HCT116 (cell line): ENCODE data around the gene MOB2. TPM values are rescaled to one million over a fixed set of nuclear protein-coding genes. Genes with fewer than 3 reads are reported as not detected.

Experiments used
- ATAC-seq: fragments of 200-7000 bp; cut with Tn5 transposase; 2 replicates; pipeline ENCODE4 v1.9.1; 2020; ENCODE audit warnings: mild to moderate bottlenecking, moderate library complexity
- BruUV-seq: library from RNA; stranded (reverse); fragments of 400-500 nt; replicated peaks from 2 replicates; lab custom pipeline; 2021; lab: Mats Ljungman, UMichigan
- CTCF ChIA-PET: fragments of 300-600 bp; sonication (Branson Sonifier 250); formaldehyde crosslinking; loops from one replicate; lab custom pipeline; 2021; ENCODE audit warnings: antibody characterized with exemption; lab: Charles Lee
- POLR2A ChIA-PET: fragments of 300-600, 350-600 bp; sonication (Branson Sonifier 250); formaldehyde crosslinking; loops from one replicate; lab custom pipeline; 2021; ENCODE audit warnings: antibody characterized with exemption; lab: Charles Lee
- RAD21 ChIA-PET, 2 experiments: fragments of 300-600 bp; sonication (Branson Sonifier 250); formaldehyde crosslinking; loops; one replicate each; lab custom pipeline; 2023; ENCODE audit warnings: low total read pairs in 2 of 2; ENCODE audit not compliant: uncharacterized antibody in 2 of 2, unreplicated experiment in 2 of 2, low non-redundant PET in 1 of 2; lab: Charles Lee
- DNase-seq: peaks from one replicate; pipeline ENCODE4 v3.0.0-alpha.2; 2010; ENCODE audit warnings: low read depth, low spot score
- H2AFZ ChIP-seq: fragments of 200-600 bp; shearing (Covaris generic), sonication (generic); 2 replicates; pipeline ENCODE4 v1.6.1; 2017; ENCODE audit warnings: low read depth, mixed run types, mixed read lengths, antibody characterized with exemption, low read length; ENCODE audit not compliant: poor library complexity, severe bottlenecking
- H3K27ac ChIP-seq: 2 replicates; pipeline ENCODE4 v1.5.1; 2012; ENCODE audit warnings: low read depth, low read length
- H3K27me3 ChIP-seq: fragments of 200-600 bp; sonication (generic); 2 replicates; pipeline ENCODE4 v1.6.1; 2016; ENCODE audit warnings: mixed run types, low read length, mixed read lengths; ENCODE audit not compliant: insufficient read depth
- H3K36me3 ChIP-seq, 2 experiments: fragments of 200-500 bp in 1 of 2; fragments of 200-600 bp in 1 of 2; sonication (Bioruptor generic) in 1 of 2; sonication (generic) in 1 of 2; 2 replicates each; pipeline versions ENCODE4 v1.5.1 to v1.6.1; 2014 to 2016; ENCODE audit warnings: low read length in 2 of 2, inconsistent platforms in 1 of 2, mixed read lengths in 1 of 2, mixed run types in 1 of 2; ENCODE audit not compliant: insufficient read depth in 2 of 2, control insufficient read depth in 1 of 2
- H3K4me1 ChIP-seq, 2 experiments: fragments of 200-600 bp in 1 of 2; sonication (generic) in 1 of 2; 2 replicates each; pipeline versions ENCODE4 v1.5.1 to v1.6.1; 2012 to 2017; ENCODE audit warnings: low read length in 2 of 2, inconsistent platforms in 1 of 2, mild to moderate bottlenecking in 1 of 2, mixed read lengths in 1 of 2, mixed run types in 1 of 2, moderate library complexity in 1 of 2; ENCODE audit not compliant: insufficient read depth in 2 of 2, control insufficient read depth in 1 of 2
- H3K4me2 ChIP-seq: fragments of 200-600 bp; sonication (generic); 2 replicates; pipeline ENCODE4 v1.6.1; 2017; ENCODE audit warnings: mixed run types, low read length, mixed read lengths
- H3K4me3 ChIP-seq, 2 experiments: fragments of 200-600 bp in 1 of 2; sonication (generic) in 1 of 2; replicated peaks in 1 of 2; 2 replicates each; pipeline ENCODE4 v1.5.1; 2011 to 2016; ENCODE audit warnings: low read length in 2 of 2, control low read depth in 1 of 2, low read depth in 1 of 2, mild to moderate bottlenecking in 1 of 2, mixed read lengths in 1 of 2, mixed run types in 1 of 2
- H3K79me2 ChIP-seq: fragments of 200-600 bp; sonication (generic); 2 replicates; pipeline ENCODE4 v1.6.1; 2017; ENCODE audit warnings: mild to moderate bottlenecking, mixed run types, low read length, moderate library complexity, mixed read lengths; ENCODE audit not compliant: insufficient read depth
- H3K9ac ChIP-seq: fragments of 200-600 bp; sonication (generic); 2 replicates; pipeline ENCODE4 v1.6.1; 2016; ENCODE audit warnings: low read length, mixed read lengths
- H3K9me2 ChIP-seq: fragments of 200-600 bp; sonication (generic), shearing (Covaris generic); 2 replicates; pipeline ENCODE4 v1.6.1; 2017; ENCODE audit warnings: mixed run types, mild to moderate bottlenecking, moderate library complexity; ENCODE audit not compliant: insufficient read depth
- H3K9me3 ChIP-seq, 2 experiments: fragments of 200-500 bp in 1 of 2; fragments of 200-600 bp in 1 of 2; sonication (Bioruptor generic) in 1 of 2; sonication (generic) in 1 of 2; 2 replicates each; pipeline ENCODE4 v1.6.1; 2014 to 2017; ENCODE audit warnings: low read length in 2 of 2, mixed read lengths in 2 of 2, inconsistent platforms in 1 of 2, low read depth in 1 of 2, mild to moderate bottlenecking in 1 of 2, mixed run types in 1 of 2, moderate library complexity in 1 of 2; ENCODE audit not compliant: control insufficient read depth in 1 of 2, insufficient read depth in 1 of 2
- H4K20me1 ChIP-seq: fragments of 200-600 bp; sonication (generic), shearing (Covaris generic); 2 replicates; pipeline ENCODE4 v1.6.1; 2017; ENCODE audit warnings: mixed run types, mild to moderate bottlenecking, moderate library complexity; ENCODE audit not compliant: insufficient read depth
- CEBPB ChIP-seq: IDR thresholded peaks from 2 replicates; pipeline ENCODE4 v1.6.1; 2012; ENCODE audit warnings: low read depth
- EGR1 ChIP-seq: IDR thresholded peaks from 2 replicates; pipeline ENCODE4 v1.6.1; 2012; ENCODE audit warnings: low read depth
- ELF1 ChIP-seq: IDR thresholded peaks from 2 replicates; pipeline ENCODE4 v1.6.1; 2012; ENCODE audit warnings: low read depth, borderline replicate concordance
- EZH2 ChIP-seq: fragments of 200-600 bp; sonication (generic); IDR thresholded peaks from 2 replicates; pipeline ENCODE4 v1.6.1; 2017; ENCODE audit warnings: antibody characterized with exemption, mixed run types
- EZH2phosphoT487 ChIP-seq: fragments of 200-600 bp; IDR thresholded peaks from 2 replicates; pipeline ENCODE4 v1.6.1; 2018; ENCODE audit warnings: antibody characterized with exemption, borderline replicate concordance
- FOSL1 ChIP-seq: IDR thresholded peaks from 2 replicates; pipeline ENCODE4 v1.6.1; 2012; ENCODE audit warnings: low read depth
- JUND ChIP-seq: IDR thresholded peaks from 2 replicates; pipeline ENCODE4 v1.6.1; 2012
- RAD21 ChIP-seq: IDR thresholded peaks from 2 replicates; pipeline ENCODE4 v1.6.1; 2012; ENCODE audit warnings: low read depth, mild to moderate bottlenecking
- SIN3A ChIP-seq: IDR thresholded peaks from 2 replicates; pipeline ENCODE4 v1.6.1; 2012; ENCODE audit warnings: low read depth
- SP1 ChIP-seq: IDR thresholded peaks from 2 replicates; pipeline ENCODE4 v1.6.1; 2012; ENCODE audit warnings: low read depth
- SRF ChIP-seq: IDR thresholded peaks from 2 replicates; pipeline ENCODE4 v1.6.1; 2012; ENCODE audit warnings: low read depth
- TCF7L2 ChIP-seq: IDR thresholded peaks from 2 replicates; pipeline ENCODE4 v1.7.0; 2011; ENCODE audit warnings: borderline replicate concordance, inconsistent platforms; ENCODE audit not compliant: insufficient read depth, insufficient read length; ENCODE audit errors: extremely low read depth
- YY1 ChIP-seq: IDR thresholded peaks from 2 replicates; pipeline ENCODE4 v1.6.1; 2011; ENCODE audit warnings: low read length, low read depth, moderate library complexity, mild to moderate bottlenecking; ENCODE audit not compliant: insufficient replicate concordance; ENCODE audit errors: extremely low read depth
- intact Hi-C: fragments of 100-400 bp; cut with micrococcal nuclease; formaldehyde crosslinking; loops from 2 replicates; pipeline ENCODE4 v1.10.0; 2022
- total RNA-seq: library from RNA; stranded (reverse); gene quantifications from one replicate; pipeline ENCODE4 v1.2.1, GENCODE V29; 2021; ENCODE audit not compliant: unreplicated experiment
- TF ChIP-seq, protein P1 (sequence below), 3 experiments: fragments of 200-600 bp in 1 of 3; sonication (generic) in 1 of 3; IDR thresholded peaks in 2 of 3; conservative IDR thresholded peaks in 1 of 3; 2 replicates each; pipeline ENCODE4 v1.5.1; 2012 to 2017; ENCODE audit warnings: low read depth in 2 of 3, low read length in 2 of 3, antibody characterized with exemption in 1 of 3, borderline replicate concordance in 1 of 3, control low read depth in 1 of 3, mild to moderate bottlenecking in 1 of 3, mixed read lengths in 1 of 3, mixed run types in 1 of 3, moderate library complexity in 1 of 3; ENCODE audit not compliant: insufficient read depth in 1 of 3
- TF ChIP-seq, protein P2 (sequence below): IDR thresholded peaks from 2 replicates; pipeline ENCODE4 v1.6.1; 2012
- TF ChIP-seq, protein P3 (sequence below): IDR thresholded peaks from 2 replicates; pipeline ENCODE4 v1.6.1; 2012
- TF ChIP-seq, protein P4 (sequence below): IDR thresholded peaks from 2 replicates; pipeline ENCODE4 v1.6.1; 2011; ENCODE audit warnings: mild to moderate bottlenecking, low read length, moderate library complexity; ENCODE audit not compliant: insufficient replicate concordance; ENCODE audit errors: extremely low read depth

The MOB2 gene
- total RNA-seq, 1 experiment from 2014 or later = 25.7 TPM

DNA sequence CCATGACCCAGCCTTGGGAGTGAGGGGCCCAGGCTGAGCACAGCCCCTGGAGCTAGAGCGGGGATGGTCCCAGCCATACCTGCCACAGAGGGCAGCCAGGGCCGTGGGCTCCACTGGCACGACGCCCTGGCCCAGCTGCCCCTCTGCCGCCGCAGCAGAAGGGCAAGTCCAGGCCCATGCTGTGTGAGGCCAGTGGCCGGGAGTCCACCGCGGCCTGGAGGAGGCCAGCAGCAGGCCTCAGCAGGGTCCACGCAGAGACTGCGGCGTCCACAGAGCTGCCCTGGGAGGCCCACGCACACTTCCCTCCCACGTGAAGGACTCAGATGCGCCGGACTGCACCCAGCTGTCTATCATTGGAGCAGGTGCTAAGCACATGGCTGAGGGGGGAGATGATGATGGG is 23.5 kb downstream of the MOB2 start (continued):
- no peak for TF ChIP-seq SIN3A
- TF ChIP-seq FOSL1 = no peak
- no peak for TF ChIP-seq SRF
- no peak for TF ChIP-seq CEBPB
- TF ChIP-seq EZH2phosphoT487 = no peak
- no peak for TF ChIP-seq EGR1
- TF ChIP-seq TCF7L2 = no peak
- TF ChIP-seq JUND = no peak
- TF ChIP-seq YY1 = no peak
- TF ChIP-seq, protein P1, sequence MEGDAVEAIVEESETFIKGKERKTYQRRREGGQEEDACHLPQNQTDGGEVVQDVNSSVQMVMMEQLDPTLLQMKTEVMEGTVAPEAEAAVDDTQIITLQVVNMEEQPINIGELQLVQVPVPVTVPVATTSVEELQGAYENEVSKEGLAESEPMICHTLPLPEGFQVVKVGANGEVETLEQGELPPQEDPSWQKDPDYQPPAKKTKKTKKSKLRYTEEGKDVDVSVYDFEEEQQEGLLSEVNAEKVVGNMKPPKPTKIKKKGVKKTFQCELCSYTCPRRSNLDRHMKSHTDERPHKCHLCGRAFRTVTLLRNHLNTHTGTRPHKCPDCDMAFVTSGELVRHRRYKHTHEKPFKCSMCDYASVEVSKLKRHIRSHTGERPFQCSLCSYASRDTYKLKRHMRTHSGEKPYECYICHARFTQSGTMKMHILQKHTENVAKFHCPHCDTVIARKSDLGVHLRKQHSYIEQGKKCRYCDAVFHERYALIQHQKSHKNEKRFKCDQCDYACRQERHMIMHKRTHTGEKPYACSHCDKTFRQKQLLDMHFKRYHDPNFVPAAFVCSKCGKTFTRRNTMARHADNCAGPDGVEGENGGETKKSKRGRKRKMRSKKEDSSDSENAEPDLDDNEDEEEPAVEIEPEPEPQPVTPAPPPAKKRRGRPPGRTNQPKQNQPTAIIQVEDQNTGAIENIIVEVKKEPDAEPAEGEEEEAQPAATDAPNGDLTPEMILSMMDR (IDR thresholded peaks at IDR 0.05 in 2 of 3, conservative IDR thresholded peaks at IDR 0.05 in 1 of 3; ENCODE audit: borderline replicate concordance in 1 of 3, insufficient read depth in 1 of 3, low read depth in 2 of 3, low read length in 2 of 3) = no peak

DNA sequence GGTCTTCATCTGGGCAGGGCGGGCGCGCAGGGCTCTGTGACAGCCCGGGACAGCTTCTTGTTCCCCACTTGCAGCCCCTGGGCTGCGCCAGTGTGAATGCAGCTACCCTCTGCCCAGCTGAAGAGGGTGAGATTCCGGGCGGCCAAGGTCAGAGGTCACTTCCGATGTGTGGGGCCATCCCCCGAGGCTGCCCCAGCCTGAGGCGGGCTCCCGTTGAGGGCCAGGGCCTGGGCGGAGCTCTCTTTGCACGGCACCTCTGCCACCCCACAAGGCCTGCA is 23.9 kb downstream of the MOB2 start:
- no peak for TF ChIP-seq SIN3A
- TF ChIP-seq TCF7L2 = no peak
- TF ChIP-seq, protein P2, sequence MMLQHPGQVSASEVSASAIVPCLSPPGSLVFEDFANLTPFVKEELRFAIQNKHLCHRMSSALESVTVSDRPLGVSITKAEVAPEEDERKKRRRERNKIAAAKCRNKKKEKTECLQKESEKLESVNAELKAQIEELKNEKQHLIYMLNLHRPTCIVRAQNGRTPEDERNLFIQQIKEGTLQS = no peak
- TF ChIP-seq SRF = no peak
- TF ChIP-seq YY1 = no peak
- no peak for TF ChIP-seq EZH2
- TF ChIP-seq RAD21 = no peak
- no peak for TF ChIP-seq SP1
- TF ChIP-seq FOSL1 = no peak
- TF ChIP-seq ELF1 = no peak
- TF ChIP-seq, protein P3, sequence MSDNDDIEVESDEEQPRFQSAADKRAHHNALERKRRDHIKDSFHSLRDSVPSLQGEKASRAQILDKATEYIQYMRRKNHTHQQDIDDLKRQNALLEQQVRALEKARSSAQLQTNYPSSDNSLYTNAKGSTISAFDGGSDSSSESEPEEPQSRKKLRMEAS = no peak
- TF ChIP-seq, protein P4, sequence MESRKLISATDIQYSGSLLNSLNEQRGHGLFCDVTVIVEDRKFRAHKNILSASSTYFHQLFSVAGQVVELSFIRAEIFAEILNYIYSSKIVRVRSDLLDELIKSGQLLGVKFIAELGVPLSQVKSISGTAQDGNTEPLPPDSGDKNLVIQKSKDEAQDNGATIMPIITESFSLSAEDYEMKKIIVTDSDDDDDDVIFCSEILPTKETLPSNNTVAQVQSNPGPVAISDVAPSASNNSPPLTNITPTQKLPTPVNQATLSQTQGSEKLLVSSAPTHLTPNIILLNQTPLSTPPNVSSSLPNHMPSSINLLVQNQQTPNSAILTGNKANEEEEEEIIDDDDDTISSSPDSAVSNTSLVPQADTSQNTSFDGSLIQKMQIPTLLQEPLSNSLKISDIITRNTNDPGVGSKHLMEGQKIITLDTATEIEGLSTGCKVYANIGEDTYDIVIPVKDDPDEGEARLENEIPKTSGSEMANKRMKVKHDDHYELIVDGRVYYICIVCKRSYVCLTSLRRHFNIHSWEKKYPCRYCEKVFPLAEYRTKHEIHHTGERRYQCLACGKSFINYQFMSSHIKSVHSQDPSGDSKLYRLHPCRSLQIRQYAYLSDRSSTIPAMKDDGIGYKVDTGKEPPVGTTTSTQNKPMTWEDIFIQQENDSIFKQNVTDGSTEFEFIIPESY = no peak
- Histone ChIP-seq H3K4me1 (peaks cover 3 to 7% of the 10 kb centered on the region in 2 experiments; a peak in 3 of 4 replicates), H3K27ac (no peak overlapping the region), H3K79me2 (no peaks in the 10 kb centered on the region), H3K27me3 (no peaks in the 10 kb centered on the region), H2AFZ (no peak overlapping the region), H3K4me3 (no peak overlapping the region), H3K9me2 (no peaks in the 10 kb centered on the region), H3K9me3 (no peaks in the 10 kb centered on the region), H3K4me2 (no peak overlapping the region), H4K20me1 (no peaks in the 10 kb centered on the region), H3K36me3 (no peaks in the 10 kb centered on the region), H3K9ac (no peak overlapping the region)
- ChIA-PET RAD21 (no interaction called here), POLR2A (no interaction called here), CTCF (no interaction called here)
- no TSS peak for BruUV-seq
- intact Hi-C loops = no loop called here
- ATAC-seq (no peak), DNase-seq (no peak)
